GM12878 (cell line): Measurements from ENCODE around the gene MTHFD1. TPM values are rescaled to one million over a fixed set of nuclear protein-coding genes. Genes with fewer than 3 reads are reported as not detected.
A peak's percentile ranks its signal among the peaks of the same experiment; 100 is the strongest.

Experiments used
- ATAC-seq: fragments of 200-7000 bp; cut with Tn5 transposase; 3 replicates; pipeline ENCODE4 v1.9.1; 2020; ENCODE audit warnings: mild to moderate bottlenecking, moderate library complexity
- BruUV-seq: library from RNA; stranded (reverse); fragments of 400-500 nt; replicated peaks from 2 replicates; lab custom pipeline; 2021; lab: Mats Ljungman, UMichigan
- CTCF ChIA-PET: fragments of 300-600 bp; sonication (Branson Sonifier 250); formaldehyde crosslinking; extraction: SDS; loops from one replicate; lab custom pipeline; 2021; ENCODE audit warnings: inconsistent platforms; lab: Yijun Ruan, JAX
- POLR2A ChIA-PET: fragments of 350-600 bp; formaldehyde crosslinking; extraction: SDS; loops from one replicate; lab custom pipeline; 2021; ENCODE audit warnings: inconsistent platforms; lab: Charles Lee
- RAD21 ChIA-PET: fragments of 300-600 bp; sonication (Branson Sonifier 250); formaldehyde crosslinking; loops from one replicate; lab custom pipeline; 2023; ENCODE audit warnings: antibody characterized with exemption; ENCODE audit not compliant: unreplicated experiment; lab: Charles Lee
- SMC1A ChIA-PET: fragments of 300-600 bp; sonication (Branson Sonifier 250); formaldehyde crosslinking; loops from one replicate; lab custom pipeline; 2023; ENCODE audit not compliant: unreplicated experiment, uncharacterized antibody; lab: Charles Lee
- DNase-seq: peaks from one replicate; pipeline ENCODE4 v3.0.0-alpha.2; 2011; ENCODE audit warnings: low read depth, low spot score
- FAIRE-seq: peaks from 3 replicates; lab custom pipeline; 2011; peaks lifted over from hg19 to GRCh38; lab: Jason Lieb, UNC
- H2AFZ ChIP-seq: 2 replicates; pipeline ENCODE4 v1.6.0; 2011; ENCODE audit warnings: low read depth, low read length, control low read depth; ENCODE audit not compliant: control insufficient read depth
- H3K27ac ChIP-seq: 2 replicates; pipeline ENCODE4 v1.5.1; 2011; ENCODE audit warnings: control low read depth; ENCODE audit not compliant: control insufficient read depth, insufficient read depth
- H3K27me3 ChIP-seq, 2 experiments: replicated peaks in 1 of 2; 2 replicates each; pipeline versions ENCODE4 v1.6.0 to v1.6.1; 2011; ENCODE audit warnings: low read length in 1 of 2; ENCODE audit not compliant: control insufficient read depth in 2 of 2, insufficient read depth in 2 of 2
- H3K36me3 ChIP-seq, 2 experiments: 2 replicates each; pipeline ENCODE4 v1.5.1; 2011; ENCODE audit warnings: low read length in 1 of 2; ENCODE audit not compliant: control insufficient read depth in 2 of 2, insufficient read depth in 2 of 2
- H3K4me1 ChIP-seq: 2 replicates; pipeline ENCODE4 v1.6.1; 2011; ENCODE audit warnings: mild to moderate bottlenecking, low read length, moderate library complexity, mixed read lengths; ENCODE audit not compliant: control insufficient read depth, insufficient read depth
- H3K4me2 ChIP-seq: 2 replicates; pipeline ENCODE4 v1.6.0; 2011; ENCODE audit warnings: control low read depth; ENCODE audit not compliant: control insufficient read depth, insufficient read depth
- H3K4me3 ChIP-seq: fragments of 200-600 bp; sonication (generic); 2 replicates; pipeline ENCODE4 v1.5.1; 2016
- H3K79me2 ChIP-seq: 2 replicates; pipeline ENCODE4 v1.6.0; 2011; ENCODE audit warnings: low read length; ENCODE audit not compliant: control insufficient read depth, insufficient read depth
- H3K9ac ChIP-seq: 2 replicates; pipeline ENCODE4 v1.8.0; 2011; ENCODE audit warnings: low read length, control low read depth, mixed read lengths; ENCODE audit not compliant: control insufficient read depth, insufficient read depth
- H3K9me3 ChIP-seq: replicated peaks from 3 replicates; pipeline ENCODE4 v1.5.1; 2011; ENCODE audit warnings: mild to moderate bottlenecking, low read length; ENCODE audit not compliant: control insufficient read depth, insufficient read depth
- H4K20me1 ChIP-seq: 2 replicates; pipeline ENCODE4 v1.6.0; 2011; ENCODE audit not compliant: control insufficient read depth, insufficient read depth
- PAX8 ChIP-seq: fragments of 450-650 bp; IDR thresholded peaks from 2 replicates; pipeline ENCODE4 v1.6.1; 2017; ENCODE audit warnings: mild to moderate bottlenecking, moderate library complexity
- POLR2AphosphoS2 ChIP-seq: IDR thresholded peaks from 2 replicates; pipeline ENCODE4 v1.6.1; 2011; ENCODE audit warnings: low read depth, mild to moderate bottlenecking, low read length, improper control_type of control experiment, moderate library complexity
- TCF7 ChIP-seq: IDR thresholded peaks from 2 replicates; pipeline ENCODE4 v1.6.1; 2014; ENCODE audit warnings: antibody characterized with exemption, borderline replicate concordance
- WGBS: methylation state at CpG from one replicate; pipeline ENCODE4 v1.1.6; 2016; ENCODE audit warnings: low lambda C conversion rate; ENCODE audit not compliant: insufficient replicate concordance, insufficient coverage; ENCODE audit errors: missing lambda C conversion rate; 5-methylcytosine and 5-hydroxymethylcytosine counted together
- in situ Hi-C: fragments of 300-500 bp; cut with MboI; formaldehyde crosslinking; loops from 9 replicates; pipeline ENCODE4 v1.14.3; 2018; ENCODE audit warnings: mixed read lengths
- intact Hi-C: fragments of 100-400 bp; cut with micrococcal nuclease; formaldehyde crosslinking; loops from one replicate; pipeline ENCODE4 v1.14.2; 2022; ENCODE audit not compliant: unreplicated experiment
- polyA plus RNA-seq, 11 experiments: library from polyadenylated mRNA; depleted of rRNA in 4 of 11; unstranded in 6 of 11; stranded (reverse) in 5 of 11; fragments of >200 nt; fragmentation: Nextera tagmentation in 4 of 11; fragmentation: Illumina TruSeq in 1 of 11; extraction: Ambion mirVana in 4 of 11; extraction: Trizol in 1 of 11; gene quantifications; 1 replicate in 1 of 11; 2 replicates in 10 of 11; pipeline versions ENCODE4 v1.2.1 to v1.2.3, GENCODE V29; 2011 to 2016; ENCODE audit warnings: inconsistent platforms in 2 of 11, missing spikeins in 2 of 11, low read depth in 1 of 11
- total RNA-seq, 4 experiments: library from RNA; depleted of rRNA in 3 of 4; stranded (reverse); fragments of >200 nt in 3 of 4; fragmentation: Illumina TruSeq in 1 of 4; extraction: Trizol in 1 of 4; gene quantifications; 2 replicates each; pipeline versions ENCODE4 v1.2.1 to v1.2.3, GENCODE V29; 2013 to 2021
- TF ChIP-seq, protein P1 (sequence below): fragments of 450-650 bp; IDR thresholded peaks from 2 replicates; pipeline ENCODE4 v1.6.1; 2016; ENCODE audit warnings: mild to moderate bottlenecking

Gene MTHFD1
- total and polyA plus RNA-seq, 10 of the 15 experiments (the other 5 are each of a cell fraction or from before 2014, with no cell fraction given): 99.3 to 310 (median 173) TPM

DNA sequence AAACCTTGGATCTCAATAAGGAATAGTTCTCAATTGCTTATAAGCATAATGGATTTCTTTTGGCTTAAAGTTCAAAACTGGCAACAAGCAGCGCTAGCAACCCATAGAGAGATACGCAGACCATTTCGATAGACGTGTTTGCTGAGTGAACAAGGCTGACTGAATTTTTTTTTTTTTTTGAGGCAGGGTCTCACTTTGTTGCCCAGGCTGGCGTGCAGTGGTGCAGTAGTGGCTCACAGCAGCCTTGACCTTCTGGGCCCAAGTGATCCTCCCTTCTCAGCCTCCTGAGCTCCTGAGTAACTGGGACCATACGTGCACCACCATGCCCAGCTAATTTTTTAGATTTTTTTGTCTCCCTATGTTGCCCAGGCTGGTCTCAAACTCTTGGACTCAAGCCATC lies 75.7 kb downstream of the MTHFD1 start:
- H3K79me2 ChIP-seq: no peaks in the 10 kb centered on the region
- no TSS peak for BruUV-seq
- POLR2A ChIA-PET: interaction anchor here (0.9 to 2.7 kb wide), 8 partner anchors 12 to 127 kb away, joined by 3 to 19 read pairs (median 4); partner anchors contain the start of gene MTHFD1
- H3K4me2 ChIP-seq: peak overlapping the region; percentile 94
- H3K27me3 ChIP-seq: no peaks in the 10 kb centered on the region
- SMC1A ChIA-PET: interaction anchor here (0.6 to 6.2 kb wide), 18 partner anchors 10 to 788 kb away, joined by 3 to 95 read pairs (median 6); no protein-coding TSS in a partner anchor
- peaks cover 0 to 8% of the 10 kb centered on the region in 2 experiments; a peak in 2 of 4 replicates for H3K36me3 ChIP-seq
- H3K4me1 ChIP-seq: peaks cover 33% of the 10 kb centered on the region
- WGBS: 99% methylated on average over 6 of the region's 6 CpGs
- no peak overlapping the region for H2AFZ ChIP-seq
- DNase-seq (no peak), ATAC-seq (no peak), FAIRE-seq (no peak)
- peak overlapping the region; percentile 79; the same call in 1 of the 2 replicates for H3K4me3 ChIP-seq
- intact Hi-C loops (loop anchor here (2.0 kb wide), 1 partner anchor 19 kb away; no protein-coding TSS in a partner anchor), in situ Hi-C loops (no loop called here)
- H3K9me3 ChIP-seq: no peaks in the 10 kb centered on the region
- RAD21 ChIA-PET: interaction anchor here (0.8 to 2.4 kb wide), 12 partner anchors 10 to 120 kb away, joined by 3 to 11 read pairs (median 6); partner anchors contain the start of gene ZBTB25
- H4K20me1 ChIP-seq: no peaks in the 10 kb centered on the region
- CTCF ChIA-PET: interaction anchor here (0.6 to 6.4 kb wide), 18 partner anchors 12 to 251 kb away, joined by 3 to 60 read pairs (median 4); no protein-coding TSS in a partner anchor
- TF ChIP-seq PAX8: no peak
- 0 out of 2 replicates have a peak, but pooled peaks have one; percentile 4 for TF ChIP-seq POLR2AphosphoS2
- TF ChIP-seq TCF7: no peak
- TF ChIP-seq, protein P1, sequence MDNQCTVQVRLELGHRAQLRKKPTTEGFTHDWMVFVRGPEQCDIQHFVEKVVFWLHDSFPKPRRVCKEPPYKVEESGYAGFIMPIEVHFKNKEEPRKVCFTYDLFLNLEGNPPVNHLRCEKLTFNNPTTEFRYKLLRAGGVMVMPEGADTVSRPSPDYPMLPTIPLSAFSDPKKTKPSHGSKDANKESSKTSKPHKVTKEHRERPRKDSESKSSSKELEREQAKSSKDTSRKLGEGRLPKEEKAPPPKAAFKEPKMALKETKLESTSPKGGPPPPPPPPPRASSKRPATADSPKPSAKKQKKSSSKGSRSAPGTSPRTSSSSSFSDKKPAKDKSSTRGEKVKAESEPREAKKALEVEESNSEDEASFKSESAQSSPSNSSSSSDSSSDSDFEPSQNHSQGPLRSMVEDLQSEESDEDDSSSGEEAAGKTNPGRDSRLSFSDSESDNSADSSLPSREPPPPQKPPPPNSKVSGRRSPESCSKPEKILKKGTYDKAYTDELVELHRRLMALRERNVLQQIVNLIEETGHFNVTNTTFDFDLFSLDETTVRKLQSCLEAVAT: peak; percentile 60; the same call in 1 of the 2 replicates
- H3K27ac ChIP-seq: no peak overlapping the region
- H3K9ac ChIP-seq: no peak overlapping the region
